ENCODE measurements around the gene AKAP1.
"Not testable (repeated sequence)": the region's sequence is repeated elsewhere in the genome, so short reads cannot be mapped to it uniquely, and the experiment has no call there.

The AKAP1 gene

DNA sequence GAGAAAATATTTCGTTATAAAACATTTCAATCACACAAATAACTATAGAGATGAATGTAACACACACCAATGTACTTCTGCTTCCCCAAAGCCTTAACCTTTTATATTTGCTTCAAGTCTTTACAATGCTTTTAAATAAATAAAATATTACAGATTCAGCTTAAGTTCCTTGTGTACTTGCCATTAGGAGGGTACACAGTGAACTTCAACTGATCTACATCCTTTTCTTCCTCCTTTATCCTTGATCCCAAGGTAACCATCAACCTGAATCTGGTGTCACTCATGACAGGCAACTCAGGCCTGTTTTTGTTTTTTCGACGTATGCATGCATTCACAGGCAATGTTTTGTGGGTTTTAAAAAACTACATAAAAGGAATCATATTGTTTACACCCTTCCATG is 9.3 kb upstream of the AKAP1 start:
- no peak for DNase-seq

DNA sequence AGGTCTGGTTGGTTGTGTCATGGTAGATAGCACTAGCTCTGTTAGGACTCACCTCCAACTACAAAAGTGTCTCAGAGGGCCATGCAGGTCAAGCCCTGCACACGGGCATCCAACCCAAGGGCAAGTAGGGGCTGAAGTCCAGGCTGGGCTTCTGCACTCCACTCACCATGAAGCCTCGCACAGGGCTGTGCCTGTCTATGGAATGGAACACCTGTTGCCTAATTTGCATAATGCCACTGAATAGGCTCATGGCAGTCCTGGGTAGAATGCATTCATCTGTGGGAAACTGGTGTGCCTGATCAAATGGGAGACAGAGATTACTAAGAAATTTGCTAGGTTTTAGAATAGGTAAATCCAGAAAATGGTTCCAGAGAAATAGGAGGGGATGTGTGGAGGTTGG is 8.0 kb upstream of the AKAP1 start:
- no peak for DNase-seq

GRCh38 chr17:57078274-57078673 is 6.8 kb upstream of the AKAP1 start:
- no peak for DNase-seq

GRCh38 chr17:57080718-57081117 is 4.3 kb upstream of the AKAP1 start:
- no peak for DNase-seq

GRCh38 chr17:57082441-57082840 is 2.6 kb upstream of the AKAP1 start:
- DNase-seq: no peak

GRCh38 chr17:57084361-57084801 is 665 bp upstream of the AKAP1 start:
- DNase-seq: no peak

- DNase-seq: peak; percentile 13
Measured at GRCh38 chr17:57085448-57086068, 512 bp downstream of the AKAP1 start.

- DNase-seq: no peak
Measured at GRCh38 chr17:57086069-57086930, 1.3 kb downstream of the AKAP1 start.

GRCh38 chr17:57088298-57088697 is 3.3 kb downstream of the AKAP1 start:
- DNase-seq: no peak

DNA sequence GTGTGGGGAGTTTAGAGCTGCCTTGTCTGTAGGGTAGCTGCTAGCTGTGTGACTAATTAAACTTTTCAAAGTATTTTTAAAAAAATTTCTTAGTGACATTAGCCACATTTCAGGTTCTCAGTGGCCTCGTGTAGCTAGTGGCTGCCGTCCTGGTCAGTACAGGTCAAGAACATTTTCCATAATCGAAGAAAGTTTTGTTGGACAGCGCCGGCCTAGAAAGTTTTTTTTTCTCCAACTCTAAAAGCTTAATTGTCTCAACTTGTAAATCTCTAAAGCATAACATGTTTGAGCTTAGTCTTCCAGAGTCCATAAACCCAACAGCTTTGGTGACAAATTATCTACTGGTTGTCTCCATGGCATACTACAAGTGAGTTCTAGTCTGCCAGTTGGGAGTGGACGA is 4.3 kb downstream of the AKAP1 start:
- no peak for DNase-seq

DNA sequence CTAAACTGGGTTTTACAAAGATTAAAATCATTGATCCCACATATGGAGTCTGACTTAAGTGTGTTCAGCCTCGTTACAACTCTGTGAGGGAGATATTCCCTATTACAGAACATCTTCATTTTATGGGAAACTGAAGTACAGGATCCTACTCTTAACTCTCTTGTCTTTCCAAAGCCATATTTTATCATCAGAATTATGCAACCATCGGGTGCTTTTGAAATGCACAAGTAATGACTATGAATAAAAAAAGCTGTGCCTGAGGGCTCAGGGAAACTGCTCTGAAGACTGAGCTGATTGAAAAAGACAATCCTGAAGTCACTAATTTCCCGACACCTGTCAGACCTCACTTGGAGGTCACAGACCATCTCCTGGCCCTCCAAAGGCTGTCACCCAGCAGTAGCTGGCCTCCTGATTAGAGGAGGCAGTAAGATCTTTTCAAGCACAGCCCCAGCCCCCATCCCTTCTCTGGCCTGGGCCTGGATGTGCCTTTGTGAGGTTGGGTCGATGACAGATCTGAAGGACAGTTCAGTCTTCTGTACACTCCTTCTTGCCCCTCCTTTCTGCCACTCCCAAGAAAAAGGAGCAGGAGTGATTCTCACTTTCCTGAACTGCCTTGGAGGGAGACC is 5.6 kb downstream of the AKAP1 start:
- no peak for DNase-seq

DNA sequence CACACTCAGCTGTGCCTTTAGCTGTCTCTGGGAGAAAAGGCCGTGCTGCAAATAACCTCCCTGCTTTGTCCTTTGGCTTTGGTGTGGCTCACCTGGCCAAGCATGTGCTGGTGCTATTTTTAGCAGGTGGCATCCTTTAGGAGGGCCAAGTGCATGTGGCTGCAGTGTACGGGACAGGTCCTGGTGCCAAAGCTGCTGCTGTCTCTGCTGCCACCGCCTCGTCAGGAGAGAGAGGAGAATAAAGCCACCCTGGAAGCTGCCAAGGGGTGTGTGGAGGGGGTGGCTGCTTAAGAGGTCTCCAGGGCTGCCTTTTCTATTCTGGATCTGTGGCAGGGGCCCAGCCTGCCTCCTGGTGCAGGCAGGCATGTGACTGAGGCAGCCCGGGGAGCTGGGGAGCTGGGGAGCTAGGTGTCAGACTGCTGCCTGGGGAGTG is 6.2 kb downstream of the AKAP1 start:
- DNase-seq: no peak

DNA sequence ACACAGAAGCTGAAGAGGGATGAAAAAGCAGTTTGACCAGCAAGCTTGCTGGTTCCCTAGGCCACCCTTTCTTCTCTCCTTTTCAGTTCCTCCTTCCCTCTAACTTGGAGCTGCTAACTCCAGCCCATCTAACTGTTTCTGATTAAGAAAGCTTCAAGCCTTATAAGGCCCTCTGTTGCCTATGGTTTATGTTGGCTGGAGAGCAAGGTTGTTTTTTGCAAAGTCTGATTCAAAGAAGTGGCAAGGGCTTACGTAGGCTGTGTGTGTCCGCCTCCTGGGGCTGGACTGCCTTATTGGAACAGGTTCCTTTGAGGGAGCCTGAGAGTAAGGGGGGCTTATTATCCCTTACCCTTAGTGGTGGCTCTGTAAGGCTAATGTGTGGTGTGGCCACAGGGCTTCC is 7.1 kb downstream of the AKAP1 start:
- peak; percentile 12 for DNase-seq

- no peak for DNase-seq
Measured at GRCh38 chr17:57092779-57093178, 7.7 kb downstream of the AKAP1 start.

DNA sequence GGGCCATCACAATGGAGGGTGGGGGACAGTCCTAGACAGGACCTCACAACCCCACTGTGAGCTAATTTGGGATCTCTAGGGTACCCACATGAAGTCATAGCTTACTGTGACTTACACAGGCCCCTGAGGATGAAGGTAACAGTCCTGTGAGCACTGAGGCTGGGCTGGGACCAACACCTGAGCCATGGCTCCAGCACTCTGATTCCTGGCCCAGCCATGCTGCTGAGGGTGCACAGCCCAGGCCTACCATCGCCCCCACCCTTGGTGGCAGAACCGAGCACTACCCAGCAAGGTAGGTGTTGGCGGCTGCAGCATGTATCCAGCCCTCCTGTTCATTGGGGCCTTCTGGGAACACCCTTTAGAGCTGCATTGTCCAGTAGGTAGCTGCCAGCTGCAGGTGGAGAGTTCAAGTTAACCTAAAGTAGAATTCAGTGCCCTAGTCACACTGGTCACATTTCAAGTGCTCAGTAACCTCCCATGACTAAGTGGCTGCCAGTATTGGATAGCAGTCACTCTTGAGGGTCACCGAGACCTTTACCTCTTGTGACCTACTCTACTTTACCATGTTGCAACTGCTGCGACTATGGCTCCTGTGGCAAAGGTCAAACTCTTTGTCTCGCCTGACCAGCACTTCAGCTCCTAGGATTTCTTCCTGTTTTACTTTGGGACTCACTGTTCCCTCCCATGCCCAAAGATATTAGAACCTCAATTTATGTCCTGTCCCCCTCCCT is 11.6 kb downstream of the AKAP1 start:
- no peak for DNase-seq

DNA sequence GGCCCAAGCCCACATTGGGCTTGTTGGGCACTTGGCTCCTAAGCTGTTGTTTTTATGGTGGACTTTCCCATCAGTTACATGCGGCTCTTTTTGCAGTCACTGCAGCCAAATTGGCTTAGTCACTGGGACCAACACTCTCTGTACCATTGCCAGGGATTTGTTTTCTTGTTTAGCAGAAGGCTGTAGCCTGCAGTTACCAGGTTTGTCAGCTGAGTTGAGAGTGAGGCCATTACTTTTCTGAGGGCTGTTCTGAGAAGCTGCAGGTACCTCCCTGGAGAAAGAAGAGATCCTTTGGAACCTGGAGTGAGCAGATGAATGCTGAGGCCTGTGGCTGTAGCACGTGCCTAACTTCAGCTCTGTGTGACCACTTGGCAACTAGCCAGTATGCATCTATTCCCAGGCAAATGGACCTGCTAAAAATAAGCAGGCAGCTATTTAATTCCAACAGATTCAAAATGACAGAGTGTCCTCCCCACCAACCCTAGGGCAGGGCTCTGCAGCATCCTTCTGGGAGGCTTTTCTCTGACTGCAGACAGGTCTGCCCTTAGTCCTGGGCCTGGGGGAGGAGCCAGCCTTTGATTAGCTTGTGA is 12.9 kb downstream of the AKAP1 start:
- DNase-seq: no peak

GRCh38 chr17:57099165-57099564 is 14.1 kb downstream of the AKAP1 start:
- DNase-seq: no peak

- peak; percentile 56 for DNase-seq
Measured at GRCh38 chr17:57102122-57102521, 17.1 kb downstream of the AKAP1 start.

- not testable (repeated sequence) for DNase-seq
Measured at GRCh38 chr17:57102660-57103059, 17.6 kb downstream of the AKAP1 start.

DNA sequence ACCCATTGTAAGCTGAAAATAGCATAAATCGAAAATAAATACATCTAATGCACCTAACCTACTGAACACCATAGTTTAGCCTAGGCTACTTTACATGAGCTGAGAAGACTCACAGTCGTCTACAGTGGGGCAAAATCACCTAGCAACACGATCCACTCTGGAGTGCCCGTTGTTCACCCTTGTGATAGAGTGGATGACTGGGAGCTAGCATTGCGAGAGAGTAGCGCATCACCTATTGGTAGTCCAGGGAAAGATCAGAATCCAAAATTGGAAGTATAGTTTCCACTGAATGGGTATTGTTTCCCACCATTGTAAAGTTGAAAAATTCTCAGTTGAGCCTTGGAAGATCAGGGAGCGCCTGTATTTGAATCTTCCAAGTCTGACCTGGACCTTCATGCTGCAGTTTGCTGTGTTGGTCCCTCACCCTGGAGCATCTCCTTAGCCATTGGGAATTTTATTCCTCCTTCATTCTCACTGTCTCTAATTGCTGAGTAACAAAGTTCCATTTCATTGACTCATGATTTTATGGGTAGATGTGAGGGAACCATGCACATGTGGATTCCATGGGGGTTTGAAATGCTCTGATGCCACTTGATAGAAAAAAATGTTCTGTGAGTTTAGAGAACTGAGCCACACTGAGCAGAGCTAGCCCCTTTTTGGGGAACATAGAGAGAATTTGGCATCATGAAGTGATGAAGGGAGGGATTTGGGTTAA is 19.6 kb downstream of the AKAP1 start:
- DNase-seq: no peak

GRCh38 chr17:57105591-57105990 is 20.5 kb downstream of the AKAP1 start:
- no peak for DNase-seq

All from GF-D8 (cell line).